ENCODE measurements around the gene POLR3K.

GRCh38 chr16:63466-63865 lies 10.1 kb upstream of the POLR3K start:
- TF ChIP-seq CTCF (IDR thresholded peaks at IDR 0.05) (no peak), ZFX (IDR thresholded peaks at IDR 0.05; ENCODE audit: borderline replicate concordance) (no peak)

All from 22Rv1 (cell line).